Measurements from ENCODE around the gene ANKRD13A. TPM values are rescaled to one million over a fixed set of nuclear protein-coding genes. Genes with fewer than 3 reads are reported as not detected.
"Not testable (repeated sequence)": the region's sequence is repeated elsewhere in the genome, so short reads cannot be mapped to it uniquely, and the experiment has no call there.

Gene ANKRD13A
- total RNA-seq, 2 donors from 2014 or later = 33.0 to 35.0 TPM

DNA sequence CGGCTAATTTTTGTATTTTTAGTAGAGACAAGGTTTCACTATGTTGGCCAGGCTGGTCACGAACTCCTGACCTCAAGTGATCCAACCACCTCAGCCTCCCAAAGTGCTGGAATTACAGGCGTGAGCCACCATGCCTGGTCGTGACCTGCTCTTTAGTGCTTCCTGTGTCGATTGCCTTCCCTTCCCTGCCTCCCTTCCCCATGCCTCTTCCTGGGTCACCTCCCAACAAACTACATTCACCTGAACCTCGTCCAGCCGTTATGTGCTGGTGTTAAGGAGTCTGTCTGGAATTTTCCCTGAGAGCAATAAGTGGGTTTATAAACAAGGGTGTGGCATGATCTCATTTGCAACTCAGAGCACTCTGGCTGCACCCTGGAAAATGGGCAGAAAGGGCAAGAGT is 81.2 kb downstream of the ANKRD13A start:
- H3K9me3 ChIP-seq = no peaks in the 10 kb centered on the region
- 82 to 89% methylated on average over 7 of the region's 7 CpGs for WGBS, 2 donors
- TF ChIP-seq POLR2A (IDR thresholded peaks at IDR 0.05) (no peak), CTCF (IDR thresholded peaks at IDR 0.05) (no peak)
- DNase-seq (no peak), ATAC-seq (no peak)
- intact Hi-C loops (cut with DNase I) = no loop called here
- no peaks in the 10 kb centered on the region for H3K36me3 ChIP-seq (replicated peaks in 1 of 2; ENCODE audit: insufficient read depth in 1 of 2, low read depth in 2 of 2)
- H3K4me1 ChIP-seq = no peaks in the 10 kb centered on the region
- no peak overlapping the region for H3K27ac ChIP-seq
- H3K27me3 ChIP-seq = no peaks in the 10 kb centered on the region
- H3K4me3 ChIP-seq = no peak overlapping the region

DNA sequence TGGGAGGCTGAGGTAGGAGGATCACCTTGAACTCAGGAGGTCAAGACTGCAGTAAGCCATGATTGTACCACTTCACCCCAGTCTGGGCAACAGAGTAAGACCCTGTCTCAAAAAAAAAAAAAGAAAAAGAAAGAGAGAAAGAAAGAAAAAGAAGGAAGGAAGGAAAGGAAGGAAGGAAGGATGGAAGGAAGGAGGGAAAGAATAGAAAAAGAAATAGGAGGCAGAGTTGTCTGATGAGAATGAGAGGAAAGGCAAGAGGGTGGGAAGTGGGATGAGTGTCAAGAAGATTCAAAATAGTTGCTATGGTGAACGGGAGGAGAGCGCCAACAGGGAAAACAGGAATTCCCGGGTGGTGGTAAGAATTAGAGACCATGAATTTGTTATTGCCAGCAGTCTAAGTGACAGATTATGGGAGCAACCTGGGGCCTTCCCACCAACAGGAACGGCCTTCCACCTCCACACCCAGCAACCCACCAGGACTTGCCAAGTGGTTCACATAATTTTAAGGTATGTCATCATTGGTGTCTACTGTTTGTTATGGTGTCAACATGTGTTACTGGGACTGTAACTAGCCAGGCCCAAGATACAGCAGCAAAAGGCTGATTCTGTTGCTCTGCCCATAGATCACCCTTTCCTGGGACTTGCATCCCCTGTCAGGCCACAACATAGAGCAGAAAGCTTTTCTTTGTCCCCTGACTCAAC is 85.2 kb downstream of the ANKRD13A start:
- Histone ChIP-seq H3K27me3 (no peaks in the 10 kb centered on the region), H3K9me3 (no peaks in the 10 kb centered on the region), H3K4me1 (no peaks in the 10 kb centered on the region), H3K36me3 (replicated peaks in 1 of 2; ENCODE audit: insufficient read depth in 1 of 2, low read depth in 2 of 2) (no peaks in the 10 kb centered on the region), H3K4me3 (no peak overlapping the region), H3K27ac (no peak overlapping the region)
- no peak for TF ChIP-seq CTCF (IDR thresholded peaks at IDR 0.05)
- TF ChIP-seq POLR2A (IDR thresholded peaks at IDR 0.05) = no peak
- intact Hi-C loops (cut with DNase I) = no loop called here
- ATAC-seq (no peak), DNase-seq (no peak)
- WGBS, 2 donors = 75 to 76% methylated on average over 4 of the region's 4 CpGs

DNA sequence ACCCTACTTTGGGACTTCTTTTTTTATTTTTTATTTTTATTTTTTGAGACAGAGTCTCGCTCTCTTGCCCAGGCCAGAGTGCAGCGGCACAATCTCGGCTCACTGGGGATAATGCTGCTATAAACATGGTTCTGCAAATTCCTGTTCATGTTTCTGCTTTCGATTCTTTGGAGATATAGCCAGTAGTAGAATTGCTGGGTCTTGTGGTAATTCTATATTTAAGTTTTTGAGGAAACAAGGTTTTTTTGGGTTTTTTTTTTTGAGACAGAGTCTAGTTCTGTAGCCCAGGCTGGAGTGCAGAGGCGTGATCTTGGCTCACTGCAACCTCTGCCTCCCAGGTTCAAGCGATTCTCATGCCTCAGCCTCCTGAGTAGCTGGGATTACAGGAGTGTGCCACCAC is 89.0 kb downstream of the ANKRD13A start:
- WGBS, 2 donors = 81 to 89% methylated on average over 6 of the region's 6 CpGs
- H3K4me3 ChIP-seq; H3K4me1 ChIP-seq; H3K9me3 ChIP-seq; H3K36me3 ChIP-seq (replicated peaks in 1 of 2; ENCODE audit: insufficient read depth in 1 of 2, low read depth in 2 of 2); H3K27me3 ChIP-seq; DNase-seq; intact Hi-C loops (cut with DNase I); ATAC-seq: not testable (repeated sequence)
- peak overlapping the region in 1 of 4 donors; percentile 39 for H3K27ac ChIP-seq

- peak in 1 of 4 donors; percentile 13 for DNase-seq
- Histone ChIP-seq H3K27me3 (no peaks in the 10 kb centered on the region), H3K4me3 (no peak overlapping the region), H3K27ac (peak overlapping the region in 1 of 4 donors; percentile 39), H3K9me3 (no peaks in the 10 kb centered on the region), H3K36me3 (replicated peaks in 1 of 2; ENCODE audit: insufficient read depth in 1 of 2, low read depth in 2 of 2) (no peaks in the 10 kb centered on the region), H3K4me1 (no peaks in the 10 kb centered on the region)
- TF ChIP-seq POLR2A (IDR thresholded peaks at IDR 0.05) (no peak), CTCF (IDR thresholded peaks at IDR 0.05) (no peak)
- intact Hi-C loops (cut with DNase I) = no loop called here
- WGBS, 2 donors = 57 to 69% methylated on average over 5 of the region's 5 CpGs
- ATAC-seq = no peak
Observed at GRCh38 chr12:110088936-110089335, 89.7 kb downstream of the ANKRD13A start.

Small RNA genes lying within 50 kb of the gene (small RNA-seq; reads per million reads assigned to genes)
- gene AC007546.2 = not detected

Other genes starting within 250 kb of the ANKRD13A start
- gene TRPV4, start 166.0 kb upstream of the ANKRD13A start, total RNA-seq = 1 to 10 TPM; 5.2 to 6.3 TPM
- 10 to 100 TPM; 21.1 to 27.8 TPM for gene GLTP, start 118.9 kb upstream of the ANKRD13A start, total RNA-seq
- 10 to 100 TPM; 29.3 to 72.2 TPM for gene TCHP, start 99.2 kb upstream of the ANKRD13A start, total RNA-seq
- gene GIT2, start 3.1 kb upstream of the ANKRD13A start, total RNA-seq = 10 to 100 TPM; 44.4 to 50.1 TPM
- 10 to 100 TPM in 1 of 2 donors, 1 to 10 TPM in 1; 2.0 to 15.3 TPM for gene C12orf76, start 49.1 kb downstream of the ANKRD13A start, total RNA-seq
- 1 to 10 TPM; 5.2 to 6.3 TPM for gene IFT81, start 124.9 kb downstream of the ANKRD13A start, total RNA-seq

Data from body of pancreas (tissue), 4 donors.